Superior temporal gyrus (tissue), 1 donor: ENCODE data around the gene PTPRK.

Experiments used
- DNase-seq: peaks from one replicate; pipeline ENCODE4 v3.0.0-alpha.2; 2016; ENCODE audit errors: extremely low spot score

PTPRK gene

DNA sequence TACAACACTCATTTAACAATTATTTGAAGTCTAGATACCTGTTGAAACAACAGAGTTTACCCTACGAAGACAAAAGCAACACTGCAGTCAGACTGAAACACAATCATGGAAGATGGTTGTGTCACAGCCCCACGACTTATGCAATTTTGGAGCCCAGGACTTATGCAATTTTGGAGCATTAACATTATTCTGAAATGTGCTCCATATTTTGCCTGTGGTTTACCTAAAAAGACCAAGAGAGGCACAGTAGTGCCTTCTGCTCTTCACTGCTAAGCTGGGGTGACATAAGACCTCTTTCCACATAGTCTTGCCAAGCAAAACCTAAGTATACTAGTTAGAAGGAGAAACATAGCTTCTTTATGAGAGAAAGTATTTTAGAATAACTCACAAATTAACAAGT is 216.5 kb downstream of the PTPRK start:
- no peak for DNase-seq

DNA sequence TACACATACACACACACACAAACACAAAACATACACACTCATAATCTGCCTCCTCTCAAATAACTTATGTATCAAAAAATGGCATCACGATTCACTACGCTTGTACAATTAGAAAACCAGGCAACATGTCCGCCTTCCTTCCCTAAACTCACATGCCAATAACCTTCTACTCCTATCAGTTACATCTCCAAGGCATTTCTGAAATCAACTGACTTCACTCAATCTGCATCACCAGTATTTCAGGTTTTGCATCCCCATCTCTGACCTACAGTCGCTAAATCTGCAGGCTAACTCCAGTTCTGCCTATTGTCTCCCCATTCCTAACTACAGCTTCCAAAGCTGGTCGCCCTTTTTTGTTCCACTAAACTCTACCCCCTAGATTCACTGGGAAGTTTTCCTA is 217.5 kb downstream of the PTPRK start:
- DNase-seq: no peak

DNA sequence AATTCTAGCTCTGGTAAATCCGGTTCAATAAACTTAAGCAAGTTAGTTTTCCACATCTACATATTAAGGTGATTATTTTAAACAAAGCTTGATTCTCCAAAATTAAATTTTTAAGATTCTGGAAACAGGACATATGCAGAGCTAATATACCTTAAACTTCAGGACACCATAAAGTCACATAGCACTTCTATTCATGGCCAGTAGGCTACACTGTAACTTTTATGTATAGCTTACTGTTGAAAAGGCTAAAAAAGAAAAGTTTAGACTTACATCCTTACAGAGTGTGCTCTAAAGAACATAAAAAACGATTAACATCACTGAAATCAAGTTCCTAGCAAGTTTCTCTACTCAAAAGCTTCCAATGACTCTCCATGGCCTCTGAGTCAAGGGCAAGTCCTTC is 224.7 kb downstream of the PTPRK start:
- no peak for DNase-seq

DNA sequence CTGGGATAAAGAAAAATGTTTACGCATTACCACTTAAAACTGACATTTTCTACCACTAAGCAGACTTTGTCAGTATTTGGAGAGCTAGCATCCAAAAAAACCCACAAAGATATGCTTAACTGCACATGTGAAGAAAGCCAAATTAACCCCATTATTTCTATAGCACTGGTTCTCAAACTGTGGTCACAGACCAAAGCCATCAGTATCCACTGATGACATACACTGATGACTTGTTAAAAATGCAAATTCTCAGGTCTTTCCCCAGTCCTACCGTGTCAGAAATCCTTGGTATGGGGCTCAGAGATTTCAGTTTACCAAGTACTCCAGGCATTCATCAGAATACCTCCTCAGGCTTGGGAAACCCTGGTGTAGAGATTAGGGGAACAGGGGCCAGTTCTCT is 230.2 kb downstream of the PTPRK start:
- DNase-seq: no peak

DNA sequence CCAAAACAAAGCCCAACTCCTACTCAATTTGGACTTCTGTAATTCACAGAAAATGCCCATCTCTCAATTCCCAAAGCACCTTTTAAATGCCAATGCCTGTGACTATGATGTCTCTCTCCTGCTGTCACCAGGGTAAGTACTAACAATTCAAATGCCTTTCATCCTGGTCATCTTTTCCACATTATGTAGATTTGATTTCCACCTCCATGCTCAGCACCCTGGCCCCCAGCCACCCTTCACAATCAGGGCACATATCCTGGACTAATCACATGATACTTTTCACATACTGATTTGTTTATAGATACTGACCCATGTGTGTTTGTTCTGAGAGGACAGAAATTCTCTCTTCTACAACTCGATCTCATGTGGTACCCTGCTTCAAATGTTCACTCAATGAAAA is 236.3 kb downstream of the PTPRK start:
- DNase-seq: no peak

DNA sequence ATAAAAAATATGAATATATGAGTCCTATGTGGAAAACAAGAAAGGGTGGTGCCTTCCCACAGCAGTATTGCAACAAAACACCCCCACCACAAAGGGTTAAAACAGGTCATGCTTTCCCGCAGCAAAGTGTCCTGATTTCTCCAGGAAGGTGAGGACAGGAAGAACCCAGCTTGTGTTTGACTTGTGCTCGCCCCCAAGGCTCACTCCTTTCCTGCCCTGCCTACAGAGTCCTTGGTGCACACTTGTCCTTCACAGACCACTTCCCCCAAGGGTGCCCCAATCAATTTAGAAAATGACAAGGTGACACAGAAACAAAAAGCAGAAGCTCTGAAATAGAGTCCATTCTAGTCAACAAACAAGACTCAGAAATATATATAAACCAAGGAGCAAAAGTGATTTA is 237.4 kb downstream of the PTPRK start:
- no peak for DNase-seq

DNA sequence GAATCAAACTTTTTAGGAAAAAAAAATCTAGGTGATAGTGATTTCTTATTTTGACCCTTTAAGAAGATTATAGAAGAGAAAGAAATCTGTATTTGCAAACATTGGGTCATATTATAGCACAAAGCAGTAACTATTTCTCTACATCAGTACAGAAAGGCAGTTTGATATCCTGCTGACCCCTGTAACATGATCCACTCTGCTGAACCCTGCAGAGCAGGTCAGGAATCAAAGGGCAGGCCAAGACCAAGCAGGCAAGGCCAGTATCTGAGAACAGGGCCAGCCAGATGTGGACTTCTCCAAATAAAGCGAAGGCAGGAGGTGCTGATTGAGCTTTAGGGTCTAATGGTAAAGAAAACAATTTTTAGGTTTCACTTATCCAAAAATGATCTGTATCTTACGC is 239.4 kb downstream of the PTPRK start:
- no peak for DNase-seq

DNA sequence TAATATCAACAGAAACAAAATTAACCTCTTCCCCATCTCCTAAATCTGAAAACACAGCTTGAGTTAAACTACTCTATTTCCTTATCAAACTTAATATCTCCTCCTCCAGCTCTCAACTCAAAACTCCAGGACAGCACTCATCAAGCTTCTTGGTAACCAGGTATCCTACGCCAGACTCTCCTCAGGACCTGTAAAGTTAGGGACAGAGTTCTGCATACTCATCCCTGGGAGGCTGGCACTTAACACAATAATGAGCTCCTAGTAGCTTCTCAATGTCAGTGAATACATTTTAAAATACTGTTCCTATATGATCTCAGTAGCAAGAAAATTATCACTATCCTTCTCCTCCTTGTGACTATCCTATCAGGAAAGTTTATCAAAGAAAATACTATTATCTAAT is 240.3 kb downstream of the PTPRK start:
- no peak for DNase-seq

DNA sequence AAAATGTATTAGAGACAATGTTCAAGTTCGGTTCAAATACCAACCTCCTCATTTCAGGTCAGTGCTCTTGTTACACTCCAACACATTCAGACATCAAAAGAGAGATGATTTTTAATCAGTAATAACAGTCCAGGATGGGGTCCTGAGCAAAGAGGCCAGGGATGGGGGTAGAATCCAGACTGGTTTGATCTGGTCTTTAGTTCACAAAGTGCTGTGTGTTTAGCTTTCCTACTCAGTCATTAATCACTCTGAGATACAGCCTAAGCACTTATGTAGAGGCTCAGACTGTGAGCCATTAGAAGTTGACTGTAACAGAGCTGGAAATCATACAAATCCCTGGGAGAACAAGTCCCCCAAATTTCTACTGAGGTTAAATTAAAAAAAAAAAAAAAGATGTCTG is 241.6 kb downstream of the PTPRK start:
- DNase-seq: no peak

DNA sequence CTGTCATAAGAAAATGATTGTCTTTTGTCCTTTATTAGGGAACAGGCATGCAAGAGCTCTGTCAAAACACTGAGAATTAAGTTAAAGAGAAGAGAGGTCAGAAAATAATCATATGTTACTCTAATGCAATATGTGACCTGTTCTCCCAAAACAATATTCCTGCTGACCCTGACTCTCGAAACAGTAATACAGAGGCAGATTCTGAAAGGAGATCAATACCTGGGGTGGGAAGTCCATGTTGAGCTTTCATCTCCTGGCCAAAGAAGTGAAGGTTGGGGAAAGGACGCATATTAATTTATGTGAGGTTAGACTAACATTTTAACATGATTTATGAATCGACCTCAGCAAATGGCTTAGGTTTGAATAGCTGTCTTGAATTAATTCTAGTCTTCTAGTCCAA is 243.0 kb downstream of the PTPRK start:
- no peak for DNase-seq

DNA sequence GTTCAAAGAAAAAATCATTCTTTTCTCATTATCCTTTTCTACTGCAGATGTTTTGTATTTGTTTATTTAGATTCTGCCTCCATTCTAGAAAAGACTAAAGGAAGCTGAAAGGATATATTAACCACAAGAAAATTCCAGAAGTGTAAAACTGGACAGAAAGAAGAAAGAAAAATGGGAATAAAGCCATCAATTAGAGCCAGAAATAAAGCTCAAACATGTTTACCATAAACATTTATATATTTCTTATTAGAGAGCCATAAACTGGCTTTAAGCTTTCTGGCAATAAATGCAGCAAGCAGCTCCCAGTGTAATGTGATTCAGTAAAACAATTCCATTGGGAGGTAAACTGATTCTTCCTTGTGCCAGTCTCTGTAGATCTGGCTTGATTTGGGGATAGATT is 244.1 kb downstream of the PTPRK start:
- DNase-seq: no peak

DNA sequence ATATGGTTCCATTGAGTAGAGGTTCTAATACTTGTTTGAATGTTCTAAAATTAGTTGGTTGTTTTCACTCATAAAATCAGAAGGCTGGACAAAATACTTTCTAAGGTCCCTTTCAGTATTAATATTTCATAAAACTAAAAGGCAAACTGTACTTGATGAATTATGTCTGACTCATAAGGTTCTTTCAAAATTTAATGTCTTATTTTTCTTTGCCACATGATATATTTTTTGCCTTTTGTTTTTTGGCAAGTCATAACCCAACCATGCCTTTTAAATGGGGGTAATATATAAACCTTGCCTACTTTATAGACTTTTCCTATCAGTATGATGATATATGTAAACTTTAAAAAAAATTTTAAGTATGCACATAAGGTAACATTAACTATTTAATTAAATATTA is 244.7 kb downstream of the PTPRK start:
- DNase-seq: no peak

DNA sequence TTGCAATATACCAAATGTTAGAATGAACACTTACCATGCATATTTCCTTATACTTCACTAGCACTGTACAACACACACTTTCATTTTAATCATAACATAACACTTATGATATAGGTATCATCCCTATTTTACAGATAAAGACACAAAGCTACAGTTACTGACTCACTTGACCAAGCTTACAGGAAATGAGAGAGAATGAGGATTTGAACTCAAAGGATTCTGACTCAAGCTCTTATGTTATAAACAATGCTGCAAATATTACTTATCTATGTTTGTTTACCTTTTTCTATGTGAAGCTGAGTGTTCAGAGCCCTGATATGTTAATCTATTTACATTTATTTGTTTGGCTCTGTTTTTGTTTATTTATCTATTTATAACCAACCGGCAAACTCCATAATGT is 245.4 kb downstream of the PTPRK start:
- DNase-seq: no peak

DNA sequence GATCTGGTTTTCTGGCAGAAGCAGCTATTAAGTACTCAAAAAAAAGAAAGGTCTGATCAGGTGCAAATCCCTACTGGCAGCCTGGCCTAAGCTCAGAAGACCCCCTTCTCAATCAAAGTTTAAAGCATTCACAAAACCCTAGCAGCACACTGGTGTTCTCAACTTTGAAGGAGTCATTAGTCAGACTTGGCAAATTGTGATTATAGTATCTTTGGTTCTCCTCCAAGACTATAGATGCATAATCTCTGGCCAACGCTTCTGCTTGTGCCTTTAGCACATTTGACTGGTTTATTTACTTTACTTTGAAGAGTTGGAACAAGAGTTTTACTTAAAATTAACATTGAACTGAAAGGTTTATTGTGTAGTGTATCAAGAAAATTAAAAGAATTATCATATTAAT is 248.9 kb downstream of the PTPRK start:
- DNase-seq: no peak

DNA sequence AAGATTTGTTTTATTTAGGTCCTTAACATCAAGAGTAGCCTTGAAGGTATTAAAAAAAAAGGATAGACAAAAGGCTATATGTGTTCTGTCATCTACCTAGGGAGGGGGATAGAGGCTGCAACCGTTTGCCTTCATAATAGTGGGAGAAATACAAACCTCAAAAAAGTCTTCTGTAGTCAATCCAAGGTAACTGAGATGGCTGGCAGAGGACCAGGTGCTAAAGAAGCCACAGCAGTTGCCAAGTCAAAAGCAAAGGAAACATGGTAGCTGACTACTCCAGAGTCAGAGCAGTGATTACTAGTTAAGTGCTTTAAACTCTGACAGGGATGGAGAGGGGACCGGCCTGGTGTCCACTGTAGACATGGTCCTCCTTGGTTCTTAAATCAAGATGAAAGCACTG is 249.4 kb downstream of the PTPRK start:
- no peak for DNase-seq

DNA sequence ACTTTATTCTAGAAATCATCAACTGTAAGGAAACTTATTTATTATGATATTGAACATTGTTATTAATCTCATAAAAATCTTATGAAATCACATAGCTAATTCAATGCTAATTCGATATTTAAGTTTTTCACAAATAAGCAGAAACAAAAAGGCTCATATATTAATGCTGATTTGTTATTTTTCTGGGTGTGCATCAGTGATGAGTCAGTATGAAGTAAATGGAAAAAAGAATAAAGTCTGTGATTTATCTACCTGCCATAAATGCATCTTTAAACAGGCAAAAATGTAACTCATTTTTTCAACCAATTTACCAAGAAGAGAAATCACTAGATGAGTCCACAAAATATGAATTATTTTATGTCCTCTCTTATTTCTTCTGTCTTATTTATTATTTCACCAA is 253.5 kb downstream of the PTPRK start:
- DNase-seq: no peak

DNA sequence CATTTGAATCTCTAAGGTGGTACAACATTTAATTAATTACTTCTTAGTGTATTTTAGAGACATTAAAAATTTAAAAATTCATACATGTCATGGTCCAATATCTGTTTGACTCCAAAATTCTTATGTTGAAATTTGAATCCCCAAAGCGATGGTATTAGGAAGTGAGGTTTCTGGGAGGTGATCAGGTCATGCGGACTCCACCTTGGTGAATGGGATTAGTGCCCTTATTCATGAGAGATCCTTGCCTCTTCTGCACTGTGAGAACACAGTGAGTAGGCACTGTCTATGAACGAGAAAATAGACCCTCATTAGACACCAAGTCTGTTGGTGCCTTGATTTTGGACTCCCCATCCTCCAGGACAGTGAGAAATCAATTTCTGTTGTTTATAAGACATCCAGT is 254.7 kb downstream of the PTPRK start:
- DNase-seq: no peak

DNA sequence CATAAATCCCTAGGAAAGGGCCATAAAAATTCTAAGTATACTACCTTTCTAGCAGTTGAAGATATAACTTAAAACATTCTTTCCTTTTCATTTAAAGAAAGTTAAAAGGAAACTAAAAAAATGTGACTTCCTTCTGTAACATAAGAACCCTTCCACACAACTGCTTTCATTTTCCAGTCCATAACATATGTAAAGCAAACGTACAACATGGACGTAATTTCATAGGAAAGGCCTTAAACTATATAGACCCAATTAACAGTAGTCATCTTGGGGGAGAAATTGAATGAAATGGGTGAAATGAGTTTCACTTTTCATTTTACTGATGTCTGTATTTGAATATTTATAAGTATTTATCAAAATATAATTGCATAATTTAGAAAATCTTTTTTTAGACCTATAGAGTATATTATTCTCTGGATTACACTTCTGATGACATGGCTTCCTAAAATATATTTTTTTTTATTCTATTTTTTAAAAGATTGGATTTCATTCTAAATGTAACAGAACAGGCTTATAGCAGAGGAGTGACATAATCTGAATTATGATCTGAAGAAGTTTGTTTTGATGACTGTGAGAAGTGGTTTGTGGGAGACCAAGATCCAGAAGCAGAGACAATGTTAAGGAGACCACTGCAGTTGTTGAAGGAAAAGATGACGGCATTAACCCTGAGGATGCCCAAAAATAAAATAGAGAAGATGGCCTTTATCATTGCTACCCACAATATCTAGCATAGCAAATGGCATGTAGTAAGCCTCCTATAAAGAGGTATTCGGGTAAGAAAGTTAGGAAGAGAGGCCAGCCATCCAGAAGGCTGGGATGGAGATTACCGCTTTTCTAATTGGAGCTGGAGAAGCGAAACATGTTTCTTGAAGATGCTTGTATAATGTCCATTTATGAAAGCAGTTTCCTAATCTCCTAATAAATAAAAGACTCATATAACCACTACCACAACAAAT is 260.4 kb downstream of the PTPRK start:
- DNase-seq: no peak

DNA sequence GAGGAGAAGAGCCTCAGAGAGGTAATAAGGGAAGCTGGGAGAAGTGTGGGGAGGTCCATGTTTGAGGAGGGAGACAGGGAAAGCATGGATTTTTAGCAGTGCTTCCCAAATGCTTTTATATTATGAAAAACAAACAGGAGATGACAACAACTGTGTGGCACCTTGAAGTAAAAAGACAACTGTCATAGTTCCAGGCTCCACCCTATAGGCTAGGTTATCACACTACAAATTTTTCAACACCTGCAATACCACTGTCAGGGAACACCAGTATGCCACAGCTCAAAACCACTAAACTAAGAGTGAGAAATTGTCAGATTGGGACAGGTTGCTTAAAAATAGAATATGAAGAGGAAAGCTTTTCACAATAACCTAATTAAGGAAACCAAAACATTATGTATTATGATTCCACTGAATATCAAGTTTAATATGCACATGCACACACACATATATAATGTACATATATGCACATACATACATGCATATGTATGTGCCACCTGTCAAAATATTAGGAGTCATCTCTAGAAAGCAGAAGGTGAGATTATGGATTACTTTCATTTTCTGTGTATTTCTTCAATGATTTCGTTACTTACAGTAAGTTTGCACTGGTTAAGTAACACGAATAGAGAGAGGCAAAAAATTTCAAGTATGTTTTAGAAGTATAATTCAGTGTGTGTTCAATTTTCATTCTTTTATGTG is 261.2 kb downstream of the PTPRK start:
- no peak for DNase-seq

DNA sequence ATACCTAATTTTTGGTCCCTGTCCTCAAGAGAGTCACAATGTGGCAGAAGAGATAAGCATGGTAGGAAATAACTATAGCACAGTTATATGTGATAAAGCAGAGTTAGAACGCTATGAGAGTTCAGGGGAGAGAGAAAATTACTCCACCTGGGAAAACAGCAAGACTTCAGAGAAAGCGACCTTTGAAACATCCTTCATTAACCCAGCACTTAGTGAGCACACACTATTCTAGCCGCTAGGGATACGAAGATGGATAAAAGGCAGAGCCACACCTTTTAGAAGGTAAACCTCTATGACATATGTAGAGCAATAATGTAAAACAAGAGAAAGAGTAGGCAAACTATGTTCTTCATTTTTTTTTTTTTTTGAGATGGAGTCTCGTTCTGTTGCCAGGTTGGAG is 264.3 kb downstream of the PTPRK start:
- no peak for DNase-seq

DNA sequence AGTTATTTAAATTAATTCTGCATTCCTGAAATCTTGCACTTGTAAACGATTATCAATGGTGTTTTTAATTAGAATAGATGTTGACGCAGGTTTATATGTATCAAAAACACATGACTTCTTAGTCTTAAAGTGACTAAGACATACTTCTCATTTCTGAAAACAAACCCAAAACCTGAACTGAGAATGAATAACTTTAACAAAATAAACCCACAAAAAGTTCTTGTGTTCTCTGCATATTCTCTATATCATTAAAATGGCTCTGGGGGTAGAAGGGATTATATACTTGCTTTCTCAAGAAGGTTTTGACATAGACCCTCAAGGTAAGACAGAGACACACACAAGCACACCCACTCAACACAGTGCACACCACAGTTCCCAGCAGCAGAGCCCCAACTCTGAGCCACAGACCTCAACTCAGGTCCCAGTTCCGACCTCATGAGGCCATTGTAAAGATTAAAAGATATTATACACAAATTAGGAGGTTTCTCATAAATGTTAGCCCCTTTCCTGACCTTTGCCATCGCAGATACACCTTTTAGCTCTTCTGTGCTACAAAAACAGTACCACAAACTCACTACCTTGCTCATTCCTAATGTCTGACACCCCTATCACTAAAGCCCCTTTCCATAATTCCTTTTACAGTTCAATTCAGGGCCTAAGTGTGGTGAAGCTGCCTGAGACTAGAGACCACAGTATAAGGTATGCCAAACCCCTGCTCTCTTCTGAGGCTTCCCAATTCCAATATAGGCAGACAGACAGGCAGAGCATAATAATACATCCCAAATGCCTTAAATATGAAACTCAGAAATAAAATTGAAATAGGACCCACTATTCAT is 267.8 kb downstream of the PTPRK start:
- DNase-seq: no peak
